Pulmonary artery endothelial cell (primary cell): ENCODE data around the gene AFG3L2. TPM values are rescaled to one million over a fixed set of nuclear protein-coding genes. Genes with fewer than 3 reads are reported as not detected.

Experiments used
- total RNA-seq: library from RNA; depleted of rRNA; stranded (reverse); fragments of >200 nt; gene quantifications from 2 replicates; pipeline ENCODE4 v1.2.3, GENCODE V29; 2014

The AFG3L2 gene
- total RNA-seq, 1 donor from 2014 or later = 50.6 TPM

Other genes with a start within 250 kb of the AFG3L2 start
- 0.20 TPM in 1 of 2 replicates, not detected in the other for gene CIDEA, start 122.9 kb downstream of the AFG3L2 start, total RNA-seq
- gene TUBB6, start 69.0 kb downstream of the AFG3L2 start, total RNA-seq = 1,098 and 2,325 TPM in 2 replicates
- 4.0 and 4.5 TPM in 2 replicates for gene PRELID3A, start 30.7 kb upstream of the AFG3L2 start, total RNA-seq